H1 (cell line): ENCODE measurements around the gene PRSS36. TPM values are rescaled to one million over a fixed set of nuclear protein-coding genes. Genes with fewer than 3 reads are reported as not detected.
"Not testable (repeated sequence)": the region's sequence is repeated elsewhere in the genome, so short reads cannot be mapped to it uniquely, and the experiment has no call there.

ENCODE experiments used
- CTCF ChIA-PET: fragments of 300-600 bp; sonication (Branson Sonifier 250); formaldehyde crosslinking; loops from one replicate; lab custom pipeline; 2021; ENCODE audit not compliant: partially characterized antibody; lab: Charles Lee
- POLR2A ChIA-PET: fragments of 300-600 bp; sonication (Branson Sonifier 250); formaldehyde crosslinking; loops from one replicate; lab custom pipeline; 2021; ENCODE audit warnings: inconsistent platforms; ENCODE audit not compliant: partially characterized antibody; lab: Charles Lee
- DNase-seq, 2 experiments: peaks; one replicate each; pipeline versions ENCODE4 v3.0.0 to v3.0.0-alpha.2; 2010 to 2022; ENCODE audit warnings: low spot score in 2 of 2, low read depth in 1 of 2, mixed read lengths in 1 of 2
- FAIRE-seq: peaks from 2 replicates; lab custom pipeline; 2011; peaks lifted over from hg19 to GRCh38; lab: Jason Lieb, UNC
- H2AFZ ChIP-seq: 2 replicates; pipeline ENCODE4 v1.8.1; 2012; ENCODE audit warnings: low read length, inconsistent platforms
- H2AK5ac ChIP-seq: 2 replicates; pipeline ENCODE4 v1.6.1; 2013; ENCODE audit warnings: low read depth, low read length
- H2BK120ac ChIP-seq: replicated peaks from 2 replicates; pipeline ENCODE3; 2013; ENCODE audit warnings: low read depth, low read length, inconsistent platforms
- H2BK12ac ChIP-seq: 2 replicates; pipeline ENCODE4 v1.6.1; 2013; ENCODE audit warnings: low read depth, low read length
- H2BK15ac ChIP-seq: 2 replicates; pipeline ENCODE4 v1.6.1; 2013; ENCODE audit warnings: low read length
- H2BK20ac ChIP-seq: 2 replicates; pipeline ENCODE4 v1.6.1; 2013; ENCODE audit warnings: low read length
- H2BK5ac ChIP-seq: 2 replicates; pipeline ENCODE4 v1.6.1; 2013; ENCODE audit warnings: low read depth, low read length
- H3K14ac ChIP-seq: 2 replicates; pipeline ENCODE4 v1.6.1; 2013; ENCODE audit warnings: inconsistent platforms; ENCODE audit not compliant: insufficient read length
- H3K18ac ChIP-seq: 2 replicates; pipeline ENCODE4 v1.6.1; 2013; ENCODE audit warnings: low read length; ENCODE audit errors: extremely low read depth
- H3K23ac ChIP-seq: 2 replicates; pipeline ENCODE4 v1.6.1; 2013; ENCODE audit warnings: inconsistent platforms; ENCODE audit not compliant: insufficient read length
- H3K23me2 ChIP-seq: 2 replicates; pipeline ENCODE4 v1.6.1; 2013; ENCODE audit warnings: low read depth, low read length
- H3K27ac ChIP-seq: 2 replicates; pipeline ENCODE4 v1.6.1; 2011; ENCODE audit warnings: low read depth, low read length, inconsistent platforms
- H3K27me3 ChIP-seq, 4 experiments: replicated peaks in 1 of 4; 1 replicate in 1 of 4; 2 replicates in 3 of 4; pipeline versions ENCODE4 v1.6.1 to v1.8.1; 2011 to 2013; ENCODE audit warnings: low read length in 3 of 4, mild to moderate bottlenecking in 3 of 4, inconsistent platforms in 2 of 4, mixed read lengths in 2 of 4, moderate library complexity in 1 of 4; ENCODE audit not compliant: control insufficient read depth in 3 of 4, insufficient read depth in 3 of 4; ENCODE audit errors: extremely low read depth in 1 of 4
- H3K36me3 ChIP-seq, 4 experiments: 2 replicates each; pipeline versions ENCODE4 v1.6.1 to v1.8.1; 2011 to 2013; ENCODE audit warnings: mild to moderate bottlenecking in 4 of 4, low read length in 3 of 4, moderate library complexity in 2 of 4, control low read depth in 1 of 4, inconsistent platforms in 1 of 4; ENCODE audit not compliant: insufficient read depth in 4 of 4, control insufficient read depth in 2 of 4
- H3K4ac ChIP-seq: replicated peaks from 2 replicates; pipeline ENCODE3; 2013; ENCODE audit warnings: low read length, low read depth, mixed read lengths, inconsistent platforms; ENCODE audit not compliant: insufficient read length
- H3K4me1 ChIP-seq, 4 experiments: replicated peaks in 1 of 4; 1 replicate in 1 of 4; 2 replicates in 3 of 4; pipeline versions ENCODE4 v1.6.1 to v1.8.1; 2011 to 2013; ENCODE audit warnings: low read length in 3 of 4, inconsistent platforms in 2 of 4, mixed read lengths in 1 of 4; ENCODE audit not compliant: insufficient read depth in 4 of 4, control insufficient read depth in 3 of 4
- H3K4me2 ChIP-seq, 2 experiments: 2 replicates each; pipeline versions ENCODE4 v1.6.1 to v1.8.1; 2011 to 2013; ENCODE audit warnings: low read depth in 2 of 2, low read length in 2 of 2, control low read depth in 1 of 2, inconsistent platforms in 1 of 2, mild to moderate bottlenecking in 1 of 2; ENCODE audit not compliant: insufficient read depth in 1 of 2
- H3K4me3 ChIP-seq, 4 experiments: fragments of 200-600, 300-600 bp in 1 of 4; sonication (generic), shearing (Covaris generic), sonication (Bioruptor Twin) in 1 of 4; 2 replicates each; pipeline versions ENCODE4 v1.5.1 to v1.8.1; 2011 to 2016; ENCODE audit warnings: low read length in 4 of 4, low read depth in 3 of 4, control low read depth in 2 of 4, inconsistent platforms in 2 of 4, mild to moderate bottlenecking in 2 of 4, mixed read lengths in 1 of 4, moderate library complexity in 1 of 4; ENCODE audit not compliant: insufficient read depth in 2 of 4; ENCODE audit errors: extremely low read depth in 1 of 4
- H3K56ac ChIP-seq: replicated peaks from 2 replicates; pipeline ENCODE3; 2013; ENCODE audit warnings: low read depth, mild to moderate bottlenecking, mixed read lengths, low read length, inconsistent platforms; ENCODE audit not compliant: insufficient read length
- H3K79me1 ChIP-seq: 2 replicates; pipeline ENCODE4 v1.6.1; 2013; ENCODE audit warnings: low read depth, low read length, control low read depth
- H3K79me2 ChIP-seq, 2 experiments: 2 replicates each; pipeline versions ENCODE4 v1.6.1 to v1.8.1; 2012 to 2013; ENCODE audit warnings: low read length in 2 of 2, mild to moderate bottlenecking in 2 of 2, inconsistent platforms in 1 of 2; ENCODE audit not compliant: insufficient read depth in 2 of 2, control insufficient read depth in 1 of 2
- H3K9ac ChIP-seq, 4 experiments: replicated peaks in 1 of 4; 1 replicate in 1 of 4; 2 replicates in 3 of 4; pipeline versions ENCODE4 v1.6.1 to v1.8.1; 2011 to 2013; ENCODE audit warnings: low read depth in 3 of 4, low read length in 3 of 4, control low read depth in 2 of 4, mild to moderate bottlenecking in 2 of 4, moderate library complexity in 2 of 4, inconsistent platforms in 1 of 4; ENCODE audit errors: extremely low read depth in 1 of 4
- H3K9me3 ChIP-seq, 2 experiments: 2 replicates each; pipeline versions ENCODE4 v1.6.1 to v1.8.1; 2012 to 2013; ENCODE audit warnings: mild to moderate bottlenecking in 2 of 2, moderate library complexity in 2 of 2, control low read depth in 1 of 2, inconsistent platforms in 1 of 2, low read depth in 1 of 2, low read length in 1 of 2, mixed read lengths in 1 of 2; ENCODE audit not compliant: insufficient read depth in 2 of 2
- H4K20me1 ChIP-seq, 2 experiments: replicated peaks in 1 of 2; 2 replicates each; pipeline versions ENCODE3 to v1.8.1; 2011 to 2013; ENCODE audit warnings: inconsistent platforms in 2 of 2, low read length in 2 of 2, mild to moderate bottlenecking in 1 of 2; ENCODE audit not compliant: insufficient read depth in 2 of 2, control insufficient read depth in 1 of 2
- H4K5ac ChIP-seq: 2 replicates; pipeline ENCODE4 v1.6.1; 2013; ENCODE audit warnings: low read length, low read depth, mixed read lengths, inconsistent platforms; ENCODE audit not compliant: insufficient read length
- H4K8ac ChIP-seq: 2 replicates; pipeline ENCODE4 v1.8.0; 2013; ENCODE audit warnings: mild to moderate bottlenecking, moderate library complexity, low read length, inconsistent platforms; ENCODE audit not compliant: insufficient read depth; ENCODE audit errors: extremely low read depth
- H4K91ac ChIP-seq: replicated peaks from 2 replicates; pipeline ENCODE3; 2013; ENCODE audit warnings: low read length, mixed read lengths, inconsistent platforms; ENCODE audit not compliant: insufficient read length
- WGBS, 2 experiments: shearing (Covaris generic) in 1 of 2; methylation state at CpG; one replicate each; pipeline versions ENCODE4 v1.1.6 to v1.1.7; 2013 to 2015; ENCODE audit warnings: low lambda C conversion rate in 2 of 2, mixed read lengths in 2 of 2, inconsistent platforms in 1 of 2, low coverage in 1 of 2, missing lambda C conversion rate in 1 of 2; ENCODE audit not compliant: insufficient replicate concordance in 2 of 2, insufficient coverage in 1 of 2, insufficient read length in 1 of 2; ENCODE audit errors: extremely low coverage in 1 of 2, missing lambda C conversion rate in 1 of 2; 5-methylcytosine and 5-hydroxymethylcytosine counted together
- polyA plus RNA-seq, 7 experiments: library from polyadenylated mRNA; depleted of rRNA in 3 of 7; stranded (reverse) in 5 of 7; unstranded in 2 of 7; fragments of >200 nt in 5 of 7; fragments of 200-250 nt in 2 of 7; gene quantifications; 1 replicate in 5 of 7; 2 replicates in 1 of 7; 4 replicates in 1 of 7; pipeline versions ENCODE4 v1.2.1 to v1.2.3, GENCODE V29; 2011 to 2013; ENCODE audit warnings: missing spikeins in 2 of 7, mixed read lengths in 2 of 7
- total RNA-seq: library from RNA; stranded (reverse); fragmentation: NEBNext Ultra II Directional; extraction: Animal tissue kit (Norgen Biotek cat#: 25700); gene quantifications from 2 replicates; pipeline ENCODE4 v1.2.1, GENCODE V29; 2021

PRSS36 gene
- total and polyA plus RNA-seq, 2 of the 8 experiments (the other 6 are each of a cell fraction or from before 2014, with no cell fraction given), result 1.3 to 1.9 TPM

DNA sequence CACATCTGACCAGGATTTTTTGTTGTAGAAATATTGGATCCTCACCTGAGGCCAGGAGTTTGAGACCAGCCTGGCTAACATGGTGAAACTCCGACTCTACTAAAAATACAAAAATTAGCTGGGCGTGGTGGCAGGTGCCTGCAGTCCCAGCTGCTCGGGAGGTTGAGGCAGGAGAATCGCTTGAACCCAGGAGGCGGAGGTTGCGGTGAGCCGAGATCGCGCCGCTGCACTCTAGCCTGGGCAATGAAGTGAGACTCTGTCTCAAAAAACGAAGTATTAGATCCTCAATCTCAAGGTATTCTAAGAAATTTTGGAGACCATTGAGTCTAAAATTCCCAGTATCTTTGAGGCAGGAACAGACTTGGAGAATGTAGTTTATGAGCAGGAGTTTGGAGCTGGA lies 46.0 kb upstream of the PRSS36 start:
- H2AK5ac ChIP-seq, H2BK15ac ChIP-seq, H4K8ac ChIP-seq, H3K9me3 ChIP-seq, H2AFZ ChIP-seq, H3K27me3 ChIP-seq, DNase-seq, H2BK12ac ChIP-seq, H3K79me2 ChIP-seq, H2BK120ac ChIP-seq, H3K14ac ChIP-seq, H3K4me3 ChIP-seq, H3K4me2 ChIP-seq, H3K56ac ChIP-seq, H3K23ac ChIP-seq, H2BK20ac ChIP-seq, H3K18ac ChIP-seq, H2BK5ac ChIP-seq, H3K4ac ChIP-seq, H4K5ac ChIP-seq, H3K23me2 ChIP-seq, CTCF ChIA-PET, H3K4me1 ChIP-seq, FAIRE-seq, H3K27ac ChIP-seq, H3K9ac ChIP-seq, H4K91ac ChIP-seq, H3K79me1 ChIP-seq: not testable (repeated sequence)
- WGBS, 2 experiments, result 97% methylated on average over 11 of the region's 11 CpGs; no CpG with 5 or more reads in 1 of the 2 experiments
- Histone ChIP-seq H3K36me3 (peaks cover 31 to 57% (median 55%) of the 10 kb centered on the region in 4 experiments), H4K20me1 (peaks cover 5 to 25% of the 10 kb centered on the region in 2 experiments)
- POLR2A ChIA-PET, result interaction anchor here (0.8 to 17.4 kb wide), 17 partner anchors 11 to 197 kb away, joined by 3 to 430 read pairs (median 4); partner anchors contain the start of genes FUS, ITGAD, KAT8 and PYCARD
